Tibial artery (tissue), 4 donors: ENCODE results near the gene GATA6.
"Not testable (repeated sequence)": the region's sequence is repeated elsewhere in the genome, so short reads cannot be mapped to it uniquely, and the experiment has no call there.

Experiments used
- DNase-seq, 2 donors: peaks; one replicate each; pipeline ENCODE4 v3.0.0-alpha.2; 2019
- H3K27ac ChIP-seq, 2 donors: fragments of 200-600 bp; sonication (generic) in 1 of 2; 1 replicate in 1 of 2; 2 replicates in 1 of 2; pipeline ENCODE4 v1.5.1; 2018 to 2019; ENCODE audit warnings: mild to moderate bottlenecking in 1 of 2
- H3K27me3 ChIP-seq, 2 donors: fragments of 200-600 bp; sonication (generic) in 1 of 2; one replicate each; pipeline versions ENCODE4 v1.5.1 to v1.6.0; 2016 to 2019
- H3K36me3 ChIP-seq, 3 donors: fragments of 200-600 bp; sonication (generic) in 2 of 3; one replicate each; pipeline ENCODE4 v1.5.1; 2016 to 2019; ENCODE audit warnings: mild to moderate bottlenecking in 2 of 3
- H3K4me1 ChIP-seq, 4 donors: fragments of 200-600 bp; sonication (generic) in 2 of 4; 1 replicate in 3 of 4; 2 replicates in 1 of 4; pipeline ENCODE4 v1.5.1; 2016 to 2019
- H3K4me3 ChIP-seq, 2 donors: fragments of 200-600 bp; sonication (generic) in 1 of 2; 1 replicate in 1 of 2; 2 replicates in 1 of 2; pipeline ENCODE4 v1.5.1; 2018 to 2019; ENCODE audit warnings: mild to moderate bottlenecking in 2 of 2
- H3K9me3 ChIP-seq, 3 donors: fragments of 200-600 bp; sonication (generic) in 1 of 3; one replicate each; pipeline ENCODE4 v1.5.1; 2016 to 2019
- CTCF ChIP-seq, 2 experiments: fragments of 200-600 bp in 1 of 2; fragments of 450-650 bp in 1 of 2; IDR thresholded peaks; one replicate each; pipeline ENCODE4 v1.5.1; 2017 to 2019; ENCODE audit warnings: antibody characterized with exemption in 2 of 2, mild to moderate bottlenecking in 1 of 2, moderate library complexity in 1 of 2
- intact Hi-C: fragments of 100-400 bp; cut with DNase I; formaldehyde crosslinking; loops from one replicate; pipeline ENCODE4 v1.15.0; 2023; ENCODE audit warnings: low total_unique reads

GATA6 gene

DNA sequence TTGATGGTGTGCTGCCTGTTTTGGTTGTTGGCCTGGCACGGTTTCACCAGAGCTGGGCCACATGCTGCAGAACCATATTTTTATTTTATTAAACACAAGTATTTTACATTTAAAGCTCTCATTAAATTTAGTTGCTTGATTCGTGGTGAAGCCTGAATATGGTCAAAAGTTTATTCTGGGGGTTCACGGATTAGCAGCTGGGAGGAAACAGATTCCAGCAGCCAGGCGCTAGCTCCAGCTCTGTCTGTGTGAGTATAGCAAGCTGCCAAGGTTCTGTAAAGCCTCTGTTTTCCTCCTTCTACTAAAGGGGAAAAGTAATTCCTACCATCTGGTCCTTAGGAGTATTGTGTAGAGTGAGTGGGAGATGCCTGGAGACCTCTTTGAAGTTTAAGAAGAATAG lies 22.5 kb downstream of the GATA6 start:
- Histone ChIP-seq H3K4me1 (peaks cover 0 to 93% (median 44%) of the 10 kb centered on the region in 4 donors), H3K27ac (peak overlapping the region; percentile 69 to 76), H3K9me3 (no peaks in the 10 kb centered on the region), H3K36me3 (peaks cover 0 to 4% (median 0%) of the 10 kb centered on the region in 3 donors), H3K4me3 (no peak overlapping the region), H3K27me3 (no peaks in the 10 kb centered on the region)
- no peak for TF ChIP-seq CTCF (IDR thresholded peaks at IDR 0.05)
- DNase-seq = no peak
- intact Hi-C loops = no loop called here

GRCh38 chr18:22193466-22193865 lies 24.1 kb downstream of the GATA6 start:
- H3K27me3 ChIP-seq = no peaks in the 10 kb centered on the region
- no peak for TF ChIP-seq CTCF (IDR thresholded peaks at IDR 0.05)
- no peaks in the 10 kb centered on the region for H3K9me3 ChIP-seq
- DNase-seq = no peak
- peak overlapping the region; percentile 1 to 6 for H3K4me3 ChIP-seq
- H3K36me3 ChIP-seq = peaks cover 0 to 4% (median 0%) of the 10 kb centered on the region in 3 donors
- peak overlapping the region; percentile 69 to 76 for H3K27ac ChIP-seq
- peaks cover 0 to 93% (median 44%) of the 10 kb centered on the region in 4 donors for H3K4me1 ChIP-seq
- intact Hi-C loops = no loop called here

GRCh38 chr18:22194151-22194598 lies 24.8 kb downstream of the GATA6 start:
- H3K9me3 ChIP-seq = no peaks in the 10 kb centered on the region
- TF ChIP-seq CTCF (IDR thresholded peaks at IDR 0.05) = no peak
- H3K27ac ChIP-seq = peak overlapping the region; percentile 69 to 76
- intact Hi-C loops = no loop called here
- H3K36me3 ChIP-seq = peaks cover 0 to 4% (median 0%) of the 10 kb centered on the region in 3 donors
- no peak for DNase-seq
- no peaks in the 10 kb centered on the region for H3K27me3 ChIP-seq
- peaks cover 0 to 93% (median 41%) of the 10 kb centered on the region in 4 donors for H3K4me1 ChIP-seq
- peak overlapping the region; percentile 1 to 5 for H3K4me3 ChIP-seq

- Histone ChIP-seq H3K27ac (peak overlapping the region in 1 of 2 donors; percentile 76), H3K27me3 (no peaks in the 10 kb centered on the region), H3K4me1 (peaks cover 0 to 88% (median 32%) of the 10 kb centered on the region in 4 donors), H3K36me3 (peaks cover 0 to 4% (median under 1%) of the 10 kb centered on the region in 3 donors), H3K4me3 (no peak overlapping the region), H3K9me3 (no peaks in the 10 kb centered on the region)
- TF ChIP-seq CTCF (IDR thresholded peaks at IDR 0.05) = no peak
- DNase-seq = no peak
- intact Hi-C loops = no loop called here
These were observed 25.7 kb downstream of the GATA6 start for GRCh38 chr18:22195052-22195451.

DNA sequence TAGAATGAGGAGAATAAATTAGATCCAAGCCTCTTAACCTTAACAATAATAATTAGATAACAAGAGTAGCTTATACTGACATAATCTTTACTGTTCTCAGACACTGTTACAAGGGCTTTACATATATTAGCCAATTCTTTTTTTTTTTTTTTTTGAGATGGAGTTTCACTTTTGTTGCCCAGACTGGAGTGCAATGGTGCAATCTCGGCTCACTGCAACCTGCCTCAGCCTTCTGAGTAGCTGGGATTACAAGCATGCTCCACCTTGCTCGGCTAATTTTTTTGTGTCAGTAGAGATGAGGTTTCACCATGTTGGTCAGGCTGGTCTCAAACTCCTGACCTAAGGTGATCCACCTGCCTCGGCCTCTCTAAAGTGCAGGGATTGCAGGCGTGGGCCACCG lies 27.6 kb downstream of the GATA6 start:
- intact Hi-C loops, H3K9me3 ChIP-seq, DNase-seq, H3K27me3 ChIP-seq, H3K4me3 ChIP-seq: not testable (repeated sequence)
- Histone ChIP-seq H3K27ac (peak overlapping the region; percentile 29 to 40), H3K4me1 (peaks cover 0 to 74% (median 25%) of the 10 kb centered on the region in 4 donors), H3K36me3 (peaks cover 9 to 21% (median 13%) of the 10 kb centered on the region in 3 donors)

- H3K27ac ChIP-seq = peak overlapping the region; percentile 29 to 40
- no peaks in the 10 kb centered on the region for H3K9me3 ChIP-seq
- TF ChIP-seq CTCF (IDR thresholded peaks at IDR 0.05) = no peak
- no peak overlapping the region for H3K4me3 ChIP-seq
- peaks cover 15 to 23% (median 15%) of the 10 kb centered on the region in 3 donors for H3K36me3 ChIP-seq
- no peak for DNase-seq
- no peaks in the 10 kb centered on the region for H3K27me3 ChIP-seq
- intact Hi-C loops = no loop called here
- peaks cover 0 to 74% (median 19%) of the 10 kb centered on the region in 4 donors for H3K4me1 ChIP-seq
These were observed 28.3 kb downstream of the GATA6 start for GRCh38 chr18:22197668-22198067.
